Measurements from ENCODE around the gene SBK3. TPM values are rescaled to one million over a fixed set of nuclear protein-coding genes. Genes with fewer than 3 reads are reported as not detected.
"Not testable (repeated sequence)": the region's sequence is repeated elsewhere in the genome, so short reads cannot be mapped to it uniquely, and the experiment has no call there.

The SBK3 gene
- total and polyA plus RNA-seq, 10 of the 15 experiments (the other 5 are each of a cell fraction or from before 2014, with no cell fraction given): not detected

GRCh38 chr19:55573929-55574328 is 28.6 kb upstream of the SBK3 start:
- POLR2A ChIA-PET: interaction anchor here (1.2 kb wide), 1 partner anchor 74 kb away, joined by 4 read pairs; no protein-coding TSS in a partner anchor

GRCh38 chr19:55569477-55569876 is 24.1 kb upstream of the SBK3 start:
- SMC1A ChIA-PET (ENCODE audit: uncharacterized antibody, unreplicated experiment); H3K9me3 ChIP-seq (replicated peaks; ENCODE audit: control insufficient read depth, insufficient read depth, low read length); POLR2A ChIA-PET; H3K4me3 ChIP-seq; H3K9ac ChIP-seq (ENCODE audit: control insufficient read depth, insufficient read depth, low read length); H3K36me3 ChIP-seq (ENCODE audit: control insufficient read depth in 2 of 2, insufficient read depth in 2 of 2, low read length in 1 of 2); BruUV-seq (replicated peaks); H3K79me2 ChIP-seq (ENCODE audit: control insufficient read depth, insufficient read depth, low read length); DNase-seq (ENCODE audit: low read depth, low spot score); H3K4me2 ChIP-seq (ENCODE audit: control insufficient read depth, insufficient read depth); H3K27ac ChIP-seq (ENCODE audit: control insufficient read depth, insufficient read depth); H3K27me3 ChIP-seq (replicated peaks in 1 of 2; ENCODE audit: control insufficient read depth in 2 of 2, insufficient read depth in 2 of 2, low read length in 1 of 2); FAIRE-seq; intact Hi-C loops (cut with micrococcal nuclease; ENCODE audit: unreplicated experiment); in situ Hi-C loops (cut with MboI); ATAC-seq; H4K20me1 ChIP-seq (ENCODE audit: control insufficient read depth, insufficient read depth); H2AFZ ChIP-seq (ENCODE audit: control insufficient read depth, low read depth, low read length); H3K4me1 ChIP-seq (ENCODE audit: control insufficient read depth, insufficient read depth, low read length); RAD21 ChIA-PET (ENCODE audit: unreplicated experiment): not testable (repeated sequence)
- 35% methylated on average over 5 of the region's 5 CpGs for WGBS (ENCODE audit: insufficient coverage, insufficient replicate concordance, low lambda C conversion rate, missing lambda C conversion rate)
- CTCF ChIA-PET: interaction anchor here (0.6 kb wide), 1 partner anchor 895 kb away, joined by 3 read pairs; no protein-coding TSS in a partner anchor

More at GRCh38 chr19:55573929-55574328, 28.6 kb upstream of the SBK3 start:
- H3K4me1 ChIP-seq (ENCODE audit: control insufficient read depth, insufficient read depth, low read length); intact Hi-C loops (cut with micrococcal nuclease; ENCODE audit: unreplicated experiment); RAD21 ChIA-PET (ENCODE audit: unreplicated experiment); FAIRE-seq; H3K9ac ChIP-seq (ENCODE audit: control insufficient read depth, insufficient read depth, low read length); H2AFZ ChIP-seq (ENCODE audit: control insufficient read depth, low read depth, low read length); H4K20me1 ChIP-seq (ENCODE audit: control insufficient read depth, insufficient read depth); in situ Hi-C loops (cut with MboI); BruUV-seq (replicated peaks); DNase-seq (ENCODE audit: low read depth, low spot score); ATAC-seq; H3K79me2 ChIP-seq (ENCODE audit: control insufficient read depth, insufficient read depth, low read length); H3K4me3 ChIP-seq; SMC1A ChIA-PET (ENCODE audit: uncharacterized antibody, unreplicated experiment); H3K27me3 ChIP-seq (replicated peaks in 1 of 2; ENCODE audit: control insufficient read depth in 2 of 2, insufficient read depth in 2 of 2, low read length in 1 of 2); H3K4me2 ChIP-seq (ENCODE audit: control insufficient read depth, insufficient read depth); H3K9me3 ChIP-seq (replicated peaks; ENCODE audit: control insufficient read depth, insufficient read depth, low read length); H3K27ac ChIP-seq (ENCODE audit: control insufficient read depth, insufficient read depth); H3K36me3 ChIP-seq (ENCODE audit: control insufficient read depth in 2 of 2, insufficient read depth in 2 of 2, low read length in 1 of 2): not testable (repeated sequence)
- CTCF ChIA-PET: interaction anchor here (0.6 to 1.1 kb wide), 2 partner anchors 24 to 33 kb away, joined by 3 read pairs; no protein-coding TSS in a partner anchor
- 70% methylated on average over 6 of the region's 6 CpGs for WGBS (ENCODE audit: insufficient coverage, insufficient replicate concordance, low lambda C conversion rate, missing lambda C conversion rate)
